Panc1 (cell line): ENCODE measurements around the gene LRRC8B. TPM values are rescaled to one million over a fixed set of nuclear protein-coding genes. Genes with fewer than 3 reads are reported as not detected.

Source experiments
- ATAC-seq: fragments of 200-7000 bp; cut with Tn5 transposase; 2 replicates; pipeline ENCODE4 v1.9.1; 2020; ENCODE audit warnings: mild to moderate bottlenecking, moderate library complexity
- BruUV-seq: library from RNA; stranded (reverse); fragments of 400-500 nt; replicated peaks from 2 replicates; lab custom pipeline; 2021; lab: Mats Ljungman, UMichigan
- CTCF ChIA-PET: fragments of 300-600 bp; sonication (Branson Sonifier 250); formaldehyde crosslinking; loops from one replicate; lab custom pipeline; 2022; ENCODE audit warnings: antibody characterized with exemption; lab: Charles Lee
- POLR2A ChIA-PET: fragments of 300-600 bp; sonication (Branson Sonifier 250); formaldehyde crosslinking; loops from one replicate; lab custom pipeline; 2022; ENCODE audit warnings: antibody characterized with exemption; lab: Charles Lee
- DNase-seq: peaks from one replicate; pipeline ENCODE4 v3.0.0-alpha.2; 2010; ENCODE audit warnings: low read depth, low spot score
- H3K27ac ChIP-seq: 2 replicates; pipeline ENCODE4 v1.5.1; 2011; ENCODE audit warnings: mild to moderate bottlenecking, low read length, inconsistent platforms
- H3K27me3 ChIP-seq: fragments of 200-500 bp; sonication (Bioruptor generic); 2 replicates; pipeline ENCODE4 v1.6.0; 2014; ENCODE audit warnings: low read length, inconsistent platforms; ENCODE audit not compliant: control insufficient read depth, insufficient read depth
- H3K36me3 ChIP-seq: fragments of 200-500 bp; sonication (Bioruptor generic); 2 replicates; pipeline ENCODE4 v1.5.1; 2014; ENCODE audit warnings: inconsistent platforms, mild to moderate bottlenecking, low read length, moderate library complexity; ENCODE audit not compliant: control insufficient read depth, insufficient read depth
- H3K4me1 ChIP-seq: 2 replicates; pipeline ENCODE4 v1.5.1; 2011; ENCODE audit warnings: inconsistent platforms, mild to moderate bottlenecking, low read length, moderate library complexity; ENCODE audit not compliant: control insufficient read depth, insufficient read depth
- H3K4me3 ChIP-seq, 2 experiments: 2 replicates each; pipeline ENCODE4 v1.5.1; 2011 to 2012; ENCODE audit warnings: low read depth in 2 of 2, low read length in 2 of 2, mild to moderate bottlenecking in 2 of 2, inconsistent platforms in 1 of 2, moderate library complexity in 1 of 2
- H3K9me3 ChIP-seq: fragments of 200-500 bp; sonication (Bioruptor generic); 2 replicates; pipeline ENCODE4 v1.5.1; 2014; ENCODE audit warnings: low read depth, mild to moderate bottlenecking, inconsistent platforms, low read length, moderate library complexity; ENCODE audit not compliant: control insufficient read depth, insufficient read depth
- CTCF ChIP-seq: fragments of 450-650 bp; IDR thresholded peaks from 2 replicates; pipeline ENCODE4 v1.5.1; 2017; ENCODE audit warnings: mild to moderate bottlenecking
- POLR2AphosphoS5 ChIP-seq: IDR thresholded peaks from 2 replicates; pipeline ENCODE4 v1.6.1; 2012; ENCODE audit warnings: mild to moderate bottlenecking, low read depth, low read length, moderate library complexity
- SIN3A ChIP-seq: IDR thresholded peaks from 2 replicates; pipeline ENCODE4 v1.6.1; 2012; ENCODE audit warnings: low read depth, mild to moderate bottlenecking, low read length, moderate library complexity, borderline replicate concordance; ENCODE audit not compliant: insufficient read depth
- TCF7L2 ChIP-seq: IDR thresholded peaks from 2 replicates; pipeline ENCODE4 v1.6.1; 2011; ENCODE audit warnings: mild to moderate bottlenecking, low read depth, low read length, inconsistent platforms
- in situ Hi-C: cut with HindIII; loops from 2 replicates; pipeline ENCODE4 v1.10.0; 2016; ENCODE audit warnings: low sequenced_read_pairs, low pct_unique_long_range_greater_than_20kb
- intact Hi-C: fragments of 100-400 bp; cut with micrococcal nuclease; formaldehyde crosslinking; loops from one replicate; pipeline ENCODE4 v1.10.0; 2022; ENCODE audit not compliant: unreplicated experiment
- total RNA-seq: library from RNA; stranded (reverse); gene quantifications from one replicate; pipeline ENCODE4 v1.2.1, GENCODE V29; 2021; ENCODE audit not compliant: unreplicated experiment
- TF ChIP-seq, protein P1 (sequence below), 2 experiments: IDR thresholded peaks; 2 replicates each; pipeline ENCODE4 v1.6.1; 2011 to 2012; ENCODE audit warnings: low read depth in 2 of 2, control low read depth in 1 of 2, low read length in 1 of 2, mild to moderate bottlenecking in 1 of 2, moderate library complexity in 1 of 2; ENCODE audit not compliant: insufficient read depth in 1 of 2

LRRC8B gene
- total RNA-seq, 1 experiment from 2014 or later, result 27.3 TPM

- peak within 1 kb of the TSS; percentile 91 for H3K27ac ChIP-seq
- no peaks in the 10 kb centered on the region for H3K27me3 ChIP-seq
- in situ Hi-C loops (no loop called here), intact Hi-C loops (loop anchor here (1.0 kb wide), 1 partner anchor 131 kb away; no protein-coding TSS in a partner anchor)
- CTCF ChIA-PET, result interaction anchor here (4.0 kb wide), 1 partner anchor 130 kb away, joined by 28 read pairs; no protein-coding TSS in a partner anchor
- no TSS peak for BruUV-seq
- H3K9me3 ChIP-seq, result no peaks in the 10 kb centered on the region
- DNase-seq (no peak), ATAC-seq (peak; percentile 94)
- no peaks in the 10 kb centered on the region for H3K36me3 ChIP-seq
- peak within 1 kb of the TSS; percentile 79 to 87 for H3K4me3 ChIP-seq
- POLR2A ChIA-PET, result no interaction called here
- TF ChIP-seq POLR2AphosphoS5 (no peak), TCF7L2 (no peak), CTCF (peak; percentile 98), SIN3A (no peak; the same call in 1 of the 2 replicates)
- TF ChIP-seq, protein P1, sequence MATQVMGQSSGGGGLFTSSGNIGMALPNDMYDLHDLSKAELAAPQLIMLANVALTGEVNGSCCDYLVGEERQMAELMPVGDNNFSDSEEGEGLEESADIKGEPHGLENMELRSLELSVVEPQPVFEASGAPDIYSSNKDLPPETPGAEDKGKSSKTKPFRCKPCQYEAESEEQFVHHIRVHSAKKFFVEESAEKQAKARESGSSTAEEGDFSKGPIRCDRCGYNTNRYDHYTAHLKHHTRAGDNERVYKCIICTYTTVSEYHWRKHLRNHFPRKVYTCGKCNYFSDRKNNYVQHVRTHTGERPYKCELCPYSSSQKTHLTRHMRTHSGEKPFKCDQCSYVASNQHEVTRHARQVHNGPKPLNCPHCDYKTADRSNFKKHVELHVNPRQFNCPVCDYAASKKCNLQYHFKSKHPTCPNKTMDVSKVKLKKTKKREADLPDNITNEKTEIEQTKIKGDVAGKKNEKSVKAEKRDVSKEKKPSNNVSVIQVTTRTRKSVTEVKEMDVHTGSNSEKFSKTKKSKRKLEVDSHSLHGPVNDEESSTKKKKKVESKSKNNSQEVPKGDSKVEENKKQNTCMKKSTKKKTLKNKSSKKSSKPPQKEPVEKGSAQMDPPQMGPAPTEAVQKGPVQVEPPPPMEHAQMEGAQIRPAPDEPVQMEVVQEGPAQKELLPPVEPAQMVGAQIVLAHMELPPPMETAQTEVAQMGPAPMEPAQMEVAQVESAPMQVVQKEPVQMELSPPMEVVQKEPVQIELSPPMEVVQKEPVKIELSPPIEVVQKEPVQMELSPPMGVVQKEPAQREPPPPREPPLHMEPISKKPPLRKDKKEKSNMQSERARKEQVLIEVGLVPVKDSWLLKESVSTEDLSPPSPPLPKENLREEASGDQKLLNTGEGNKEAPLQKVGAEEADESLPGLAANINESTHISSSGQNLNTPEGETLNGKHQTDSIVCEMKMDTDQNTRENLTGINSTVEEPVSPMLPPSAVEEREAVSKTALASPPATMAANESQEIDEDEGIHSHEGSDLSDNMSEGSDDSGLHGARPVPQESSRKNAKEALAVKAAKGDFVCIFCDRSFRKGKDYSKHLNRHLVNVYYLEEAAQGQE (IDR thresholded peaks at IDR 0.05; ENCODE audit: insufficient read depth in 1 of 2, low read depth in 2 of 2, low read length in 1 of 2), result no peak
- H3K4me1 ChIP-seq, result peaks cover 36% of the 10 kb centered on the region
These were observed 108.1 kb downstream of the LRRC8B start, which contains the start of gene LRRC8C for GRCh38 chr1:89632657-89633247. TSS of gene LRRC8C (plus strand) at chr1:89633120. CDS start at chr1:89686474, 53,354 bp downstream.

DNA sequence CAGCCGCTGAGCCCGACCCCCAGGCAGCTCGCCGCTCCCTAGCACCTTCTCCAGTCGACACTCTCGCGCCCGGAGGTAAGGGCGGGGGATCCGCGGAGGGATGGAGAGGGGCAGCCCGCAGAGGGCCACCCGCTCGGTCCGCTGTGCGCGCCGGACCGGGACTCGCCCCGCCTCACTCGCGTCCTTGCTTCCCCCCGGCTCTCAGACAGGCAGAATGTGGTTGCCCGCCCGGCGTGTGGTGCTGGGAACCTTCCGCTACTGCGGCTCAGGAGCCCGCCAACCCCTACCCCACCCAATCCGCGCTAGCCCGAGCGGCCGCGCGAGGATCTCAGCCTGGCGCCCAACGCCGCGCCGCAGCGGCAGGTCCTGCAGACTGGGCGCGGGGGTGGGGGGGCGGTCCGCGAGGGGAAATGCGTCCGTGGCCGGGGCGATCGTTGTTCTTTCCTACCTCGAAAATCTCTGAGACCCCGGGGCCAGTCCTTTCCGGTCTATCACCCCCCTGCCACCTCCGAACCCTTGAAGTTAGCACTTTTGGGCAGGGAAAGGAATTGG, 108.7 kb downstream of the LRRC8B start:
- ATAC-seq, result peak; percentile 78
- H3K4me3 ChIP-seq, result peak overlapping the region; percentile 72 to 87
- BruUV-seq, result no TSS peak
- ChIA-PET POLR2A (no interaction called here), CTCF (interaction anchor here (4.0 kb wide), 1 partner anchor 130 kb away, joined by 28 read pairs; no protein-coding TSS in a partner anchor)
- intact Hi-C loops (loop anchor here (1.0 kb wide), 1 partner anchor 130 kb away; no protein-coding TSS in a partner anchor), in situ Hi-C loops (no loop called here)
- DNase-seq, result no peak
- no peaks in the 10 kb centered on the region for H3K36me3 ChIP-seq
- H3K27me3 ChIP-seq, result no peaks in the 10 kb centered on the region
- TF ChIP-seq CTCF (no peak), SIN3A (0 out of 2 replicates have a peak, but pooled peaks have one; percentile 59)
- TF ChIP-seq, protein P1 (IDR thresholded peaks at IDR 0.05; ENCODE audit: insufficient read depth in 1 of 2, low read depth in 2 of 2, low read length in 1 of 2), result no peak
- no peaks in the 10 kb centered on the region for H3K9me3 ChIP-seq
- peak overlapping the region; percentile 91 for H3K27ac ChIP-seq
- peaks cover 36% of the 10 kb centered on the region for H3K4me1 ChIP-seq
